OCI-M2 (cell line): ENCODE data around the gene LPCAT3.

ENCODE experiments used
- DNase-seq: peaks from one replicate; lab custom pipeline; 2025; ENCODE audit not compliant: unreplicated experiment; lab: John Stamatoyannopoulos, UW

LPCAT3 gene

GRCh38 chr12:6954316-6955107, 63.8 kb downstream of the LPCAT3 start:
- DNase-seq, result no peak

DNA sequence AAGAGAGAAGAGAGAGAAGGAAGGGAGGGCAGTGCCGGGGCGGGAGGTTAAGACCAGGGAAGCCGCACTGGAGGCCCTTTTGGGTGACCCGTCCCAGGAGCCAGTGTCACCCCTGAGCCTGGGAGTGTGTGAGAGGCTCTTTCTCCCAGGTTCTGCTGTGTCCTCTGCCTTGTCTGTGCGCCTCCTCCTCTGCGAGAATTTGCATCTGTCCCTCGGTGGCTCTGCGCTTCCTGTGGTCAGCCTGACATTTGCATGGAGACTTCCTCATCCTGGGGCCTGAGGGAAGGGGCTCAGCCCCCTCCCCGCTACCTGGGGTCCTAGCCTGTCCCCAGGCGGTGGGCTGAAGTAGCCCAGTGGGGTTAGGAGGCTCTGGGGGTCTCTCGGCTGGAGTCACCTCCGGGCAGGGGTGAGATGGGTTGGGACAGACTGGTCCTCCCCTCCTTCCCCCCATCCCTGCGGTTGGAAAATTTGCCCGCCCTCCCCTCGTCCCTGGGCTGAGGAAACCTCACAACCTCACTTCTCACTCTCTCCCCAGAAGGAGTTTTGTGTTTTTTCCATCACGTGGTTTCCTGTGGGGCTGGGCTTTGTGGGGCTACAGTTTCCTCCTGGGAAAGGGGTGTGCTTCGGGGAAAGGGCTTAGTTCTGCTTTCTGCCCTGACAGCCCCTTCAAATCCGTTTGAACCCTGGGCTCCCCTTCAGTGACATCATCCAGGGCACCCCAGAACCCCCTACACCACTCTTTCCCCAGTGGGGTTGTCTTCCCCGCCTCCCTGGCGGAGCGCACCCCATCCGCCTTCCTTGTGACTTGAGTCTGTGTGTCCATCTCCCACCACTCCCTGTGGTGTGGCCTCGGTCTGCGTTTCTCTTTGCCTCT, 64.6 kb downstream of the LPCAT3 start:
- DNase-seq, result peak; percentile 52

DNA sequence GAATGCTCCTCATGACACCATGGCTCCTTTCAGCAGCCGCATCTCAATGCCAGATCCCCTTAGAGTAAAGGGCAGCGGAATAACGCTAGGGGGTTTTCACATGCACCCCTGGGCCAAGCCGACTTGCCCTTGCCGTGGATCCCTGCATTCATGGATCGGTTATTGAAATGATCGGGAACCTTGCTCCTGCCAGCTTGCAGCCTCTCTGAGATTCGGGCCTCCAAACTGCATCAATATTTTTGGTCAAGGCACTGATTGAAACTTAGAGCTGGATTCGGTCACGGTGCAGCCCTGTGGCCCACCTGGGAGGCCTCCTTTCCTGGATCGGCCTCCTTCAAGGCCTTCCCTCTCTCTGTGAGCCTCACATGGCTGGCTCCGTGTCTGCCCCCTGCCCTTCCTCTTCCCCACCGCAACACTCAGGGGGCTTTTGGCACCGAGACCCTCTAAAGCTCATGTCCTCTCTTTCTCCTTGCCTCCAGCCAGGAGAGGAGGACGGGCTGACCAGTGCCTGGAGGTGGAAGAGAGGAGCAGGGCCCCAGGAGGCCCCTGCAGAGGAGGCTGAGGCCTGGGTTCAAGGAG, 65.3 kb downstream of the LPCAT3 start:
- no peak for DNase-seq

- DNase-seq, result no peak
These were observed 66.0 kb downstream of the LPCAT3 start for GRCh38 chr12:6952121-6952862.

GRCh38 chr12:6951551-6952120, 66.6 kb downstream of the LPCAT3 start:
- no peak for DNase-seq

DNA sequence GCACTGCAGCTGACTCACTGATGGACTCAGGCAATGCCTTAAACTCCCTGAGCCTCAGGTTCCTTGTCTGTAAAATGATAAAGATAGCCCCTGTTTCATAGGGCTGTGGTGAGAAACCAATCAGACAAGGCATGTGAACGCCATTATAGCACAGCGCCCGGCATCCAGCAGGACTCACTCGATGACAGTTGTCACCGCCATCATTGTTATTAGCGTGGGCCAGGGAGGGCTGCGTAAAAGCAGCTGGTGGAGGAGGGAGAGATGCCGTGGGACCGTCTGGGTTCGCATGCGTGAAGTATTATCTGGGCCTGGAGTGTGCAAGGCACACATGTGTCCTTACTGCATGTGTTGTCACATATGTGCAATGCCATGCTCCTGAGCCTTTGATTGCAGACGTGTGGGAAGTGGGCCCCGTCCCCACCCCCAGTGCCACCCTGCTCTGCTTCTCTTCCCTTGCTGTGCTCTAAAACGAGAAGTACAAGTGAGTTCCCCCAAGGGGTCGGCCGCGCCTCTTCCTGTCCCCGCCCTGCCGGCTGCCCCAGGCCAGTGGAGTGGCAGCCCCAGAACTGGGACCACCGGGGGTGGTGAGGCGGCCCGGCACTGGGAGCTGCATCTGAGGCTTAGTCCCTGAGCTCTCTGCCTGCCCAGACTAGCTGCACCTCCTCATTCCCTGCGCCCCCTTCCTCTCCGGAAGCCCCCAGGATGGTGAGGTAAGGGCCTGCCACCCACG, 67.3 kb downstream of the LPCAT3 start, which contains the start of gene PTPN6:
Gene PTPN6 (plus strand): TSS at position 546 of the 730 bp plus-strand sequence. CDS start 157 bp downstream, at position 703.
- DNase-seq, result no peak

DNA sequence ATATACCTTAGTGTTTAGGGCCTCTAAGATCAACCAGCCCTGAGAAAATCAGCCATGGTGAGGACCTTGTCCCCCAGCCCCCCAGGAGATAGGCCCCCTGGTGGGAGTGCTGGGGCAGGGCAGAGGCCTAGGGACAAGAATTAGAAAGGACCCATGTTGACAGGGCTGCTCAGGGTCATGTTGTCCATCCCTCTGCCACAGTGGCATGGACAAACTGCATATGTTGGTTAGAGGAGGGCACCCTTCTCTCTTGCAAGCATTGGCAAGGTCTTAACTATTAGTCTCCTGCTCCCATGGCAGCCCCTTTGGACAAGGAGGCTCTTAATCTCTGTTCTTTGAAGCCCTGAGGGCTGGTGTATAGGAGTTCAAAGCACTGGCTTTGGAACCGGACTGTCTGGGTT, 67.9 kb downstream of the LPCAT3 start:
- no peak for DNase-seq

DNA sequence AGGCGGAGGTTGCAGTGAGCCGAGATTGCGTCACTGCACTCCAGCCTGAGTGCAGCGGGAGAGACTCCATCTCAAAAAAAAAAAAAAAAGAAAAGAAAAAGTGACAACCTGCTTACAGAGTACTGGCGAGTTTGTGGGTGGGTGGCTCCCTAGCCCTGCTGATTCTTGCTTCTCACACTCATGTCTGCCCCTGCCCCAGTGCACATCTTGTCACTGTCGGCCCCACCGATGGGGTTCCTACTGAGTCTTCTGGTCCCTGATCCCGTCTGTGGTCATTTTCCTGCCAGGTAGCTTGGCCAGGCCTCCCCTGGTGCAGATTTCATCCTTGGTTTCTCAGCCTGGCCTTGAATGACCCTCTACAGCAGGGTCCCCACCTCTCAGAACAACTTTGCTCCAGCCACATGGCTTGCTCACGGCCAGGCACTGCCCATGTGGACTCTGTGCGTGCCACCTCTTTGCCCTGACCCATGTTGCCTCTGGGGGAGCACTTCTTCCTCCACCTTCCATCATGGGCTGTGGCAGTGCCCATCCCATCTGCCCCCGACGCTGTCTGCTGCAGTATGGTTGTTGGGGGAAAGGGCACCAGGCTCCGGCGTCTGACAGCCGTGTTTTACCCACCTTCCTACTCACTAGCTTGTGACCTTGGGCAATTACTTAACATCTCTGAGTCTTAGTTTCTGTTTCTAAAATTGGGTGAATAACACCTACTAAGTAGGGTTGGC, 69.2 kb downstream of the LPCAT3 start:
- no peak for DNase-seq

GRCh38 chr12:6947615-6948014, 70.7 kb downstream of the LPCAT3 start:
- DNase-seq, result no peak

DNA sequence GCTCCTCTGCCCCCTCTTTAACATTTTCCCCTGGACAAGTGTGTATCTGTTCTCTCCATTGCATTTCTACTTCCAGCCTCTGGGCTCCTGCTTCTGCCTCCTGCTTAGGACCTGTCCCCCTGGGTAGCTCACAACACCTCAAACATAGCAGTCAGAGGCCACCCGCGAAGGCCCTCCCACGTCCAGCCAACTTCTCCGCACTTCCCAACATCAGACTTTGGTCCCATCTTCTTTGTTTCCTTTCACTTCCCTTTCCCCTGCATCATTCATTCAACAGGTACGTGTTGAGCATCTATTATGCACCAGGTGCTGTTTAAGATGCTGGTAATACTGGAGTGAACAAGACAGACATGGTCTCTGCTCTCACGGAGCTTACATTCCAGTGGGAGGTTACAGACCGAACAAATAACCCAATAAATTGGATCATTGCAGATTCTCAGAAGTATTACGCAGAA, 71.3 kb downstream of the LPCAT3 start:
- DNase-seq, result no peak

DNA sequence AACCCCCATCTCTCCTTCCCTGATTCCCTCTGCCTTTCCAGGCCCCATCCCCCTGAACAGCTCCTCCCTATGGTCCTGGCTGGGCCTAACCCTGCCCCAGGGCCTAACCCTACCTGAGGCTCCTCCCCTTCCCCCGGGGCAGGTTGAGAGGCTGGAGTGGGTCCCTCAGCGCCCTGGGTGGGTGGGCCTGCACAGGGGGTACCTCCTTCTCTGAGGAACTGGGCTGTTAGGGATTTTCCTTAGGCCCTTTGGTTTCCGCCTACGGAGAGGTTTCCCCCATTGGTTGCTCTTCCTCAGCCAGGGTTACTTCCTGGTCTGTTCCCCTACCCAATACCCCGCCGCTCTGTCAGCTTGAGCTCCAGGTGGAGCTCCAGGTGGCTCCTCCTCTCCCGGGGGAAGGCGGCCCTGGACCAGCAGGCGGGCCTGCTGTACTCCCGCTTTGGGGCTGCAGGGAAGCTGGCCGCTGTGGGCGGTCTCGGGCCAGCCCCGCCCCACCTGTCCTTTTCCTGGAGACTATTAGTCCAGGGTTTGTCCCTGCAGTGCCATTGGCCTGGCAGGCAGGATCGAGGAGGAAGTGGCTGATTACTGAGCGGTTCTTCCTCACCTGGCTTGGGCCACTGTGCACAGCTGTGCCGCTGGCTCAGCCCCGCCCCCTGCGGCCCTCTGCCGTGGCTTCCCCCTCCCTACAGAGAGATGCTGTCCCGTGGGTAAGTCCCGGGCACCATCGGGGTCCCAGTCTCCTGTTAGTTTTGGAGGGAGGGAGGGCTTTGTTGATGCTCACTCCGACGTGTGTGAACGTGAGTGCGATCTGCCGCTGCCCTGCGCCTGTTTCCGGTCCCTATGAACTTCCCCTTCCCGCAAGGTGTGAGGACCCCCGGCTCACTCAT, 72.0 kb downstream of the LPCAT3 start:
- DNase-seq, result no peak

- no peak for DNase-seq
These were observed 72.7 kb downstream of the LPCAT3 start for GRCh38 chr12:6945613-6946012.

DNA sequence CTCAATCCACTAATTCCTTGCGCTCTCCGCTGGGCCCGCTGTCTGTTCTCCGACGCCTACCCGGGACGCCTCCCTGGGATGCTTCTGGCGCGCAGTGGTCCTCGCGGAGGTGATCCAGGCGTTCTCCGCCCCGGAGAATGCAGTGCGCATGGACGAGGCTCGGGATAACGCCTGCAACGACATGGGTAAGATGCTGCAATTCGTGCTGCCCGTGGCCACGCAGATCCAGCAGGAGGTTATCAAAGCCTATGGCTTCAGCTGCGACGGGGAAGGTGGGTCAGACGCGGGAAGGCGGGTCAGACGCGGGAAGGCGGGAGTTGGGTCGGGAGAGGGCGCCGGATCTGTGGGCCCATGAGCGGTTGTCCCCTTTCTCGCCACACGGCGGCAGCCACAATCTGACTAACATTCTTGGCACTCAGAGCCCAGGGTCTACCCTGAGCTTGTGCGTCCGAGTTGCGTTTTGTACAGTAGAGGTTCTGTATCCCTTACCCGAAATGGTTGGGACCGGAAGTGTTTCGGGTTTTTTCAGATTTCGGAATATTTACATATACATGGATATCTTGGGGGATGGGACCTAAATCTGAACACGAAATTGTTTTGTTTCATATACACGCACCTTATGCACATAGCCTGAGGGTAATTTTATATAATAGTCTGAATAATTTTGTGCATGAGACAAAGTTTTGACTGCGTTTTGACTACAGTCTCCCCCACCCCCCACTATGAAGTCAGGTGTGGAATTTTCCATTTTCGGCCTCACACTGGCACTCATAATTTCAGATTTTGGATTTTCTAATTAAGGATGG, 73.7 kb downstream of the LPCAT3 start:
- DNase-seq, result peak; percentile 49

- peak; percentile 97 for DNase-seq
These were observed 74.4 kb downstream of the LPCAT3 start, which contains the start of the genes C12orf57 and RNU7-1 for GRCh38 chr12:6943722-6944380. Gene C12orf57 (plus strand): TSS chr12:6944022. CDS start chr12:6944122, 100 bp downstream. Gene RNU7-1 (plus strand): TSS chr12:6943816.

DNA sequence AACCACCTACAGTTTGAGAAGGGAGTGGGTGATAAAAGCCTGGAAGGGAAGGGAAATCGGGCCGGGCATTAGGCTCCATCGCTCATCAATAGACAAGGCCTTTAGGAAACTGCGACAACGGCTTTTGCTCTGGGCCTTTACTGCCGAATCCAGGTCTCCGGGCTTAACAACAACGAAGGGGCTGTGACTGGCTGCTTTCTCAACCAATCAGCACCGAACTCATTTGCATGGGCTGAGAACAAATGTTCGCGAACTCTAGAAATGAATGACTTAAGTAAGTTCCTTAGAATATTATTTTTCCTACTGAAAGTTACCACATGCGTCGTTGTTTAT, 74.9 kb downstream of the LPCAT3 start:
- DNase-seq, result peak; percentile 97

DNA sequence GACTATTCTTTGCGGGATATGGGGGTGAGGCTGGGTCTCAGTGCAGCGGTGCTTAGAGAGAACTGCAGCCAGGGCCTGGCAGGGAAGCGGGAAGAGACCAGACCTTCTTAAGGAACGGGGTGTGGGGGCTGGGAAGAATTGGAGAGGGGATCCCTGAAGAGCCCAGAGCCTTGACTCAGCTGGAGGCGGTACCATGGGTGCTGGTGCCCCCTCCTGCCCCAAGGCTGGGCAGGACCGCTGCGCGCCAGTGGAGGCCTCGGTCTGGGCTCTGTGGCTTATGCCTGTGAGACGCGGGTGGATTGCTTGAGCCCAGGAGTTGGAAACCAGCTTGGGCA, 76.0 kb downstream of the LPCAT3 start:
- no peak for DNase-seq

GRCh38 chr12:6941782-6942181, 76.5 kb downstream of the LPCAT3 start:
- DNase-seq, result no peak
